ENCODE measurements around the gene CDKAL1. TPM values are rescaled to one million over a fixed set of nuclear protein-coding genes. Genes with fewer than 3 reads are reported as not detected.

The CDKAL1 gene
- total RNA-seq, 4 donors from 2014 or later, result 11.8 to 21.4 (median 13.8) TPM

DNA sequence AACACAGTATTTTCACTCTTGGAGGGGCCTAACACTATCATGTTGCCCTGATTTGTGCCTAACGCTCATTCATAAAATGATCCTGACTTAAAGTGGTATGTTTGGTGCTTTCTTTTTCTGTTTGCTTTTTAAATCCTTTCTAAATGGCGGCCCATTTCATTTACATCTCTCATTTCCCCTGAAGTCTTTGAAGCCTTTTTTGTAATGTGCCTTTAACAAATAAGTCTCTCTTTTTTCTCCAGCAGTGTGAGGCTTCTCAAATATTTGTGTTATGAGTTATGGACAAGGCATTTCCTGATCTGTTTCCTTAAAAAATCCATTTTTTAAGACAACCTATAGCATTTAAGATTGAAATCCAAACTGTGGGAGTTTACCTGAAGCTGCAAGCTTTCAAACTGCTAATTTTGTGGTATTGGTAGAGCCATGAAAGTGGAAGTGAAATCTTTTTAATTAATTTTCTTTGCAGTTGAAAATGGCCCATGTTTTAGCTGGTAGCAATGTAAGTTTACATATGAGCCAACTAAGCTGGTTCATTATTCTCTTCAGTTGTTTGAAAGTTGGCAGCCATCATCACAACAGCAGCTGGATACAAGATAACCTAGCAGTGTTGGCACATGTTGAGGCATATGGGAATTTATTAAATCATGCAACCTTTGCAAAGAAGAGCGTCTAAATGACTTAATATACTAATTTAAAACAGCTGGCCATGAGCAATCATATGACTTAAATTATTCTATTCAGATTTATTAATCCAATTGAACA is 469.7 kb downstream of the CDKAL1 start:
- DNase-seq (ENCODE audit: low spot score) (no peak), ATAC-seq (ENCODE audit: low FRiP score) (no peak)
- TF ChIP-seq, protein P1, sequence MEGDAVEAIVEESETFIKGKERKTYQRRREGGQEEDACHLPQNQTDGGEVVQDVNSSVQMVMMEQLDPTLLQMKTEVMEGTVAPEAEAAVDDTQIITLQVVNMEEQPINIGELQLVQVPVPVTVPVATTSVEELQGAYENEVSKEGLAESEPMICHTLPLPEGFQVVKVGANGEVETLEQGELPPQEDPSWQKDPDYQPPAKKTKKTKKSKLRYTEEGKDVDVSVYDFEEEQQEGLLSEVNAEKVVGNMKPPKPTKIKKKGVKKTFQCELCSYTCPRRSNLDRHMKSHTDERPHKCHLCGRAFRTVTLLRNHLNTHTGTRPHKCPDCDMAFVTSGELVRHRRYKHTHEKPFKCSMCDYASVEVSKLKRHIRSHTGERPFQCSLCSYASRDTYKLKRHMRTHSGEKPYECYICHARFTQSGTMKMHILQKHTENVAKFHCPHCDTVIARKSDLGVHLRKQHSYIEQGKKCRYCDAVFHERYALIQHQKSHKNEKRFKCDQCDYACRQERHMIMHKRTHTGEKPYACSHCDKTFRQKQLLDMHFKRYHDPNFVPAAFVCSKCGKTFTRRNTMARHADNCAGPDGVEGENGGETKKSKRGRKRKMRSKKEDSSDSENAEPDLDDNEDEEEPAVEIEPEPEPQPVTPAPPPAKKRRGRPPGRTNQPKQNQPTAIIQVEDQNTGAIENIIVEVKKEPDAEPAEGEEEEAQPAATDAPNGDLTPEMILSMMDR (IDR thresholded peaks at IDR 0.05), result no peak

- ATAC-seq (ENCODE audit: low FRiP score) (peak; percentile 82), DNase-seq (ENCODE audit: low spot score) (no peak)
- TF ChIP-seq, protein P1 (IDR thresholded peaks at IDR 0.05), result no peak
Measured at GRCh38 chr6:21005816-21006570, 471.7 kb downstream of the CDKAL1 start.

DNA sequence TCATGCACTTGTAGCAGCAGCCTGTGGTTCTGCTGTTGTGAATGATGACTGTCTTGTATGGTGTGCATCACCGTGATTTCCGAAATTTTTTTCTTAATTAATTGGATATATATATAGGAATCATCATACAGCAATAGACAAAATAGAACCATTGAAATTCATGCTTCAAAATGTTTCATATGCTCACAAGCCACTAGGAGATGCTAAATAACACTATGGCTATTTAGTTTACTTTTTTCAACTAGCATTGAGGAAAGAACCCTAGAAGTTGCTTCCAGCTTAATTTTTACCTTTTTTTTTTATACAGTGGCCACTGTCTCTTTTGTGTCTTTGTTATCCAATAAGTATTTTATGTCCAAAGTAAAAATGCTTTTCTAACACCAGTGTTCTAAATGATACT is 485.4 kb downstream of the CDKAL1 start:
- no peak for DNase-seq (ENCODE audit: low spot score)
- TF ChIP-seq, protein P1 (IDR thresholded peaks at IDR 0.05), result no peak

GRCh38 chr6:21022343-21023107 is 488.3 kb downstream of the CDKAL1 start:
- no peak for ATAC-seq (ENCODE audit: low FRiP score)
- TF ChIP-seq, protein P1 (IDR thresholded peaks at IDR 0.05), result no peak
- DNase-seq (ENCODE audit: low spot score), result no peak

More for the DNA sequence above, 485.4 kb downstream of the CDKAL1 start:
- no peak for ATAC-seq (ENCODE audit: low FRiP score)

GRCh38 chr6:21023210-21023609 is 489.0 kb downstream of the CDKAL1 start:
- no peak for ATAC-seq (ENCODE audit: low FRiP score)
- no peak for DNase-seq (ENCODE audit: low spot score)
- TF ChIP-seq, protein P1 (IDR thresholded peaks at IDR 0.05), result no peak

GRCh38 chr6:21024616-21025015 is 490.4 kb downstream of the CDKAL1 start:
- DNase-seq (ENCODE audit: low spot score), result no peak
- ATAC-seq (ENCODE audit: low FRiP score), result no peak
- TF ChIP-seq, protein P1 (IDR thresholded peaks at IDR 0.05), result no peak

All from omental fat pad (tissue), 4 donors.